SH-SY5Y (cell line): ENCODE data around the gene LMAN2.

ENCODE experiments used
- GATA2 ChIP-seq: IDR thresholded peaks from 2 replicates; pipeline ENCODE4 v1.6.1; 2011; ENCODE audit warnings: mild to moderate bottlenecking, low read depth, low read length
- GATA3 ChIP-seq: IDR thresholded peaks from 2 replicates; pipeline ENCODE4 v1.6.1; 2011; ENCODE audit warnings: low read depth, mild to moderate bottlenecking, low read length, moderate library complexity

LMAN2 gene

DNA sequence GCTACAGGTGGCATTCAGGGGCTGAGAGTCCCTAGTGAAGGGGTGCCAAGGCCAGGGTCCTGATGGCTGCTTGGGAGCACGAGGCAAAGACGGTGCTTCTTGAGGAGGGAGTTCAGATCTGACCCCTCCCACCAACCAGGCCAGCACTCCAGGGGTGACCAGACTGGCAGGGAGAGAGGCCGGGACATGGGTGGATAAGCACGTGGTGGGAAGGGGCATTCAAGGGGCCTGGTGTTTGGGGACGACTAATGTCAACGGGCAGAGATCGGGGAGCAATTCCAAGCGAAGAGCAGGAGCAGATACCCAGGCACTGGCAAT, 10.8 kb upstream of the LMAN2 start:
- TF ChIP-seq GATA2 (no peak), GATA3 (no peak)

DNA sequence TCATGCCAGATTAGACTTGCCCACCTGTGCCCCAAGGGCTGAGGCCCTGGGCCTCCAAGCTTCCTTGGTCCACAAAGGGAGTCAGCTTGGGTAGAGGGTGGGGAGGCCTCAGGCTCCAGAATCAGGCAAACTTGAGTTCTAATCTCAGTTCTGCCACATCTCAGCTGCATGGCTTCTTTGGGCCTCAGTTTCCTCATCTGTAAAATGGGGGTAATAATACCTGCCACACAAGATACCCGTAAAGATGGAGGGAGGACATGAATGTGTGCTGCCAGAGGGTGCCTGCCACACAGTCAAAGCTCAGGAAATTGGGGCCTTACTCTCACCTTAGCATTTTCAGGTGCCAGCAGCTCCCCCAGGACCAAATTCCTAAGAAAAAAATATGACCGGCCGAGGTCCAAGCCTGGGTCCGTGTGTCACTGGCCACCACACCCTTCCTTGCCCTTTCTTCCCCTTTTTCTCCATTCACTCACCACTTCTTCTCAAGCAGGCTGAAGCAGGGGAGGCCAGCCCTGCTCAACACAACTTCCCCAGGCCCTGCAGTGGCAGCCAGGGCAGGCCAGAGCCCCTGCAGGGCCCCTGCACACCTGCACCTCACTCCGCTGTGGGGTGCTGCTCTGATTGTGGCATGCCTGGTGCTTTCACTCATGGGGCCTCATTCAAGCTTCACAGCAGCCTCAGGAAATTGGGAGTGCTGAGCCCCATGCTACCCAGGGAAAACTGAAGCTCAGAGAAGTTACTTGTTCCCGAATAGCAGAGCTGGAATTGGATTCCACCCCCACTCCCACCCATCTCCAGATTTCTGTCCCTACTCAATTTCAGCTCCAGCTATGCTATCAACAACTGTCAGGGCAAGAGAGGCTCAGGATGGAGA, 10.2 kb upstream of the LMAN2 start:
- TF ChIP-seq GATA3, result no peak
- TF ChIP-seq GATA2, result no peak

DNA sequence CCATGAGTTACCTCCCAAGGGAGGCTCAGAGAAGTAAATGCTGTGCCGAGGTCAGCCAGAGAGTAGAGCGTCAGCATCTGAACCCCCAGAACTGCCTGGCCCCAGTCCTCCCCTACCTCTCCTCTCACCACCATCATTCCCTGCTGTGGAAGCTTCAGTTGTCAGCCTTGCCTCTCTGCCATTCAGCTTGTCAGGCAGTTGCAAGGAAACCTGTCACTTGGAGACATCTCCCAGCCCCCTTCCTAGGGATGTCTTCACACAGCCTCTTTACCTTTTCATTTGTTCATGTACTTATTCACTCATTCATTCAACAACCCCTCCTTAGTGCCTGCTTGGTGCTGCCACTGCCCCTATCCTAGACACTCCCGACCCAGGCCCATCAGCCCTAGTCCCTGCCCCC, 8.4 kb upstream of the LMAN2 start:
- no peak for TF ChIP-seq GATA2
- no peak for TF ChIP-seq GATA3

DNA sequence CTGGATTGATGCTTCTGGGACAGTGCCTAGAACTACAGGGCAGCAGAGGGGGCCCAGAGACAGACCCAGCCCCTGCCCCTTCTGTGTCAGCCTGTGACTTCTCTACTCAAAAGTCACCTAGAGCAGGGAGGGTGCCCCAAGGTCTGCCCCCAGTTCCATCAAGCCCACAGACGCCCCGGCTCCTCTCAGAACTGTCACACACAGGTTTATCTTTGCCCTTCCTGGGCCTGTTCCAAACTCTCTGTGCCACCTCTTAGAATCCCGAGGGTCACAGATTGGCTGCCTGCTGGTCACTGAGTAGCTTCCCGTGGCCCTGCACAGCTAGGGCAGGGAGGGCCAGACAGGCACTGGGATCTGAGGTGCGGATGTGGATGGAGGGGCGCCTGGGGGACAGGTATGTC, 8.0 kb upstream of the LMAN2 start:
- no peak for TF ChIP-seq GATA2
- TF ChIP-seq GATA3, result no peak

DNA sequence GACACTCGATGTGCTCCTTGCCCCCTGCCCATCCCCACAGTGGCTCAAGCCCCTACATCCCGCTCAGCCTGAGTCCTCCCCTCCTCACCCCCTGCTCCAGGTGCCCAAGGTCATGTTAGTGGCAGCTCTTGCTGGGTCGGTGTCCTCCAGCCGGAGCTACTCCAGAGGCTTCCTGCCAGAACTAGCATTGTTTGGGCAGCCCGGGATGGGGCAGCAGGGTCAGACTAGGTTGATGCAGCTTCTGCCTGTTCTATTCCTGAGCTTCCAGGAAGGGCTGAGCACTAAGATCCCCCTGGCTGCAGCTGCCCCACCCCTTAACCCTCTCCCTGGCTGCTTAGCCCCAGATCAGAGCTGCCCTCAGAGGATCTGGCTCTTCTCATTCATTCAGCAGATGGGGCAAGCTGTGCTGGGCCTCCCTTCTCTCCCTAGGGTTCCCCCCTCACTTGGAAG, 6.9 kb upstream of the LMAN2 start:
- TF ChIP-seq GATA3, result no peak
- TF ChIP-seq GATA2, result no peak

DNA sequence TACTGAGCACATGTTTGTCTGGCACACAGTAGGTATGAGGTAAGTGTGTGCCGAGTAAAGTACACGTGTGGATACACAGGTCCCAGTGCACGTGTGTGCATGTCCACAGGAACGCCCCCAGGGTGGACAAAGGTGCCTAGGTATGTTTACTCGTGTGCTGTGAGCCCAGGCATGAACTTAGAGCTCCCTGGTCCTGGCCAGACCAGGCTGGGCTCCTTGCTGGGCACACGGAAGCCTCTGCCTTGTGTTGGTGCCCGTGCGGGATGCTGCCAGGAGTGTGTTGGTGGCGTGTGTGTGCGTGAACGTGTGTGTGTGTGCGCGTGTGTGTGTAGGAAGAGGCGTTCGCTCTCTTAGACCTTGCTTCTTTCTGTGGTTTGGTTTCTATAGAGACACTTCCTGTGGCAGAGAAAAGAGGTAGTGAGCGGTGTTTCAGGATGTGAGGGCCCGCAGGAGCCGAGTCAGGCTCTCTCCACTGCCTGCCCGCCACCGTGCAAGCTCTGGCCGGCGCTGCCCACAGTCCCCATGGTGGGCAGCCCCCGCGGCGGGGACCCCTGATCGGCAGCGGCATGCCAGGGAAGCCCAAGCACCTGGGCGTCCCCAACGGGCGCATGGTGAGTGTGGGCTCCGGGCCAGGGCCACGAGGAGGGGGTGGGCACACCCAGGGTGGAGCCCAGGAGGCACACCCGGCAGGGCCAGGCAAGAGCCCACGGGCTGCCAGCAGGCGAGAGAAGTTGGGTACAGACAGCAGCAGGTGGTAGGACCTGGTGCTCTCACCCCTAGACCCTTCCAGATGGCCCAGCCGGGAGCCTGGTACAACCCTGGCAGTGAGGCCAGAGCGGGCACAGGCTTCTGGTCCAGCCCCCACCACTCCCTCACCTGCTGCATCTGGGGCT, 6.2 kb upstream of the LMAN2 start, which contains the start of gene RGS14:
RGS14 (plus strand) TSS at position 466 of the 893 bp plus-strand sequence; CDS start at position 567, 101 bp downstream.
- TF ChIP-seq GATA2 (no peak), GATA3 (no peak)

DNA sequence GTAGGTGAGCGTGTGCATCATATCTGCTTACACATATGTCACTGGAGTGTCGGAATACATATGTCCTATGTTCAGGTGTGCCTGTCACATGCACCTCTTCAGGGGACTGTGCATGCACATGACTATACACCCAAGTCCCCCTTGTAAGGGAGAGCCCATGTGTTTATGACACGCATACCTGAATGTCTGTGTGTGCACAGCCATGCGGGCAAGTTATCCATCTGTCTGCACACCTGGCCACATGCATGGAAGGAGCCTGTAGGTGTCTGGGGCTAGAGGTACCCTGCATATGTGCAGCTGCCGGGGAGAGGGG, 5.6 kb upstream of the LMAN2 start:
- no peak for TF ChIP-seq GATA2
- TF ChIP-seq GATA3, result no peak

DNA sequence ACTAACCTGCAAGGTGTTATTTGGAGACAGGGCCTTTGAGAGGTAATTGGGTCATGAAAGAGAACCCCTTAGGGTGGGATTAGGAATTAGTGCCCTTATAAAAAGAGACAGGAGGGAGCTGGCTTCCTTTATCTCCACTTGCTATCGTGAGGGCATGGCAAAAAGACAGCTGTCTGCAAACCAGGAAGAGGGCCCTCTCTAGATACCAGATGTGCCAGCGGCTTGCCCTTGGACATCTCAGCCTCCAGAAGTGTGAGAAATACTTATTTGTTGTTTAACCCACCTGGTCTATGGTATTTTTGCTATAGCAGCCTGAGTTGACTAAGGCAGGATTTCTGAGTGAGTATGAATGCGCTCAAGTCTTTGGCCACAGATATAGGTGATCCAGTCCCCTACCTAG, 5.3 kb upstream of the LMAN2 start:
- TF ChIP-seq GATA3 (no peak), GATA2 (no peak)

DNA sequence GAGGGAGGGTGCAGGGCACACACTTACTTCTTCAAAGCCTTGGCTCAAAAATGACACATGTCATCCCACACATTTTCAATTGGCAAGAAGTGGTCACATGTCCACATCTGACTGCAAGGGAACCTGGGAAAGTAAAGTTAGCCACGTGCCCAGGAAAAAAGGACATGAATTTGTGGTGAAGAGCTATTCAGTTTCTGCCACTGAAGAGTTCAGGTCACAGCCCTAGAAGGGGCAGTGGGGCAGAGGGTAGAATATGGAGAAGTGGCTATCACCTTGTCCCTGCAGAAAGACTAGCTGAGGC, 4.3 kb upstream of the LMAN2 start:
- TF ChIP-seq GATA2 (no peak), GATA3 (no peak)

DNA sequence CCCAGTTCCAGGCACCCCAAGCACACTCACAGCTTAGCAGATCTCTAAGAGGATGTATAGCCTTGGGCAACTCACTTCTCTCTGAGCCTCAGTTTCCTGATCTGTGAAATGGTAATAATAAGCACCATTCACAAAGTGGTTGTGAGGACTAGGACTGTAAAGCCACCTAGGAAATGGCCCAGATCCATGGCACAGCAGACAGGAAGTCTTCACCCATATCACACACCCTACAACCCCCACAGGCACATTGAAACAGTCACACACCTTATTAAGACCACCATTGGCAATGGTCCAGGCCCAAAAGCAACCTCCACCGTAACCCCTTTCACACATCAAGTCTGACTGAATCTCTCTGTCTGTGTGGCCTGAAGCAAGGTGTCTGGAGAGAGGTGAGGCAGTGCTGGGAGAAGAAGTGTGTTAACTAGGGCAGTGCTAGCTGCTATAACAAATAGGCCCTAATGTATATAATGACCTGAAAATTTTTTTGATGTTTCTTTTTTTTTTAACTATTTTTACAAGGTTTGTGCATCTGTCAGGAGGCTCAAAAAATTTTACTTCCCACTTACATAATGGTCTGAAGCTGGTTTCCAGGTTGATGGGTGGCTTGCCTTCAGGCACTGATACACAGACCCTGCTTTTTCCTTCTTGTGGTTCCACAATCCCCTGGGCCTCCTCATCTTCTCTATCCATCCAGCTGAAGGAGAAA, 3.8 kb upstream of the LMAN2 start:
- TF ChIP-seq GATA2, result no peak
- TF ChIP-seq GATA3, result no peak

DNA sequence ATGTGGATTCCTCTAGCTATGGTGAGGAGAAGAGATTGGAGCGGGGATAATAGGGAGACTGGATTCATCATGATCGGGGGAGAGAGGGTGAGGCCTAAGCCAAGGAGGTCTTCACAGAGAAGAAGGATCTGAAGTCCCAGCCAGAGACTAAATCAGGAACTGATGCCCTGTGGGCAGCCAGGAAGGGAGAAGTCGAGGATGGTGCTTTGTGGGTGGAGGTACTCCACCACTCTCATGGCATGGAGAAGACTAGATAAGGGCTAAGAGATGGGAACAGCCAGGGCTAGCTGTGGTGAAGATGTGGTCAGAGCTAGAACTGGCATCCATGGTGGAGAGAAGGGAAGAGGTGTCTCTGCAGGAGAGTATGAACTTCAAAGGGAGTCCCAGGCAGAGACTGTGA, 3.2 kb upstream of the LMAN2 start:
- TF ChIP-seq GATA3, result no peak
- no peak for TF ChIP-seq GATA2

DNA sequence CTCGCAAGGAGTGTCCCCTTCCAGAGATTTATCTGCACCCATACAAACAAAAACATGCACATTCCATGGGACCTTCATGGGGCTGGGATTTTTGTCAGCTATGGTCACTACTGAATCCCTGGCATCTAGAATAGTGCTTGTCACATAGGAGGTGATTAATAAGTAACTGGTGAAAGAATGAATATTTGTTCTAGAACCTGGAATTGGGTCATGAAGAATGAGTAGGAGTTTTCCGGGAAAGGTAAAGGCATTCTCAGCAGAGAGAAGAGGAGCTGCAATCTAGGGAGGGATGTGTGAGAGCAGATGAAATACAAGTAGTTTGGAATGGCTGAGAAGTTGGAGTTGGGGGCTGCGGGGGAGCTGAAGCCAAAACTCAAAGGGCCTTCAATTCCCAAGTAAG, 2.8 kb upstream of the LMAN2 start:
- TF ChIP-seq GATA3 (no peak), GATA2 (no peak)

DNA sequence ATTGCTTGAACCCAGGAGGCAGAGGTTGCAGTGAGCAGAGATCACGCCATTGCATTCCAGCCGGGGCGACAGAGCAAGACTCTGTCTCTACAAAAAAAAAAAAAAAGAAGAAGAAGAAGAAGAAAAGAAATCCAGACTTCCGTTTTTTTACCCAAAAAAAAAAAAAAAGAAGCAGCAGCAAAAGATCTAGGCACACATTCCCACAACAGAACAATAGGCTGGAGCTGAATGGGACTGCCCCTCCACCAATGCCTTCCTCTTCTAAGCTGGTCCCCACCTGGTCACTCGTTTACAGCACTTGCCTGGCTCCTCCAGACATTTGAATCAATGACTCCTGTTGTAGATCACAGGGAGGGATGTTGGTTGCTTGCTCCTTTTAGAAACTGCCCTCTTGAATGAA, 1.6 kb upstream of the LMAN2 start:
- TF ChIP-seq GATA3 (no peak), GATA2 (no peak)

DNA sequence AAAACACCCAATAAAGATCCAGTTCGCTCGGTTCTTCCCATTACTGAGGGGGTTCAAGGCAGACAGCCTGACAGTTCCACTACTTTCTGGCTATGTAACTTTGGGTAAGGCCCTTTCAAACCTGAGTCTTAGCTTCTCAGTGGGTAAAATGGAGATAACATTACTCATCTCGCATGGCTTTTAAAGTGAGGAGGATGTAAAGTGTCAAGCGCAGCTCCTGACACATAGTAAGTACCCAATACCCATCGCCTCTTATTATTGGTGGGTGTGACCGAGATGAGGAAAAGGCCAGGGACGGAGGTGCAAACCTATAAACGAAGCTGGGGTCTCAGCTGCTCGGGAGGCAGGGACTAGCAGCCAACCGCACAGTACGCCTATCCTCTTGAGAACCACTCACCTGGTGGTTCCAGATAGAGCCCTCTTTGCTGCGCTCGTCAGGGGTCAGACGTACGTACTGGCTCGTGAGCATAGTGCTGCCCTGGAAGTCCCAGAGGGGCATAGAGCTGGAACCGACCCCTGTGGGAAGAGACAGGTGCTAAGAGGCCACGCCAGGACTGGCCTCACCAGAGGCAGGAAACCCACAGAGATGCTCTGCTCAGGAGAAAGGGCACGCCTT, 584 bp downstream of the LMAN2 start:
- TF ChIP-seq GATA2 (no peak), GATA3 (no peak)
